ENCODE data around the gene FIBIN. TPM values are rescaled to one million over a fixed set of nuclear protein-coding genes. Genes with fewer than 3 reads are reported as not detected.

FIBIN gene
- total RNA-seq, 1 donor from 2014 or later: not detected

GRCh38 chr11:27025957-27026733 lies 32.2 kb downstream of the FIBIN start:
- TF ChIP-seq CTCF (IDR thresholded peaks at IDR 0.05; ENCODE audit: unreplicated experiment): no peak
- H3K9me3 Mint-ChIP-seq (ENCODE audit: unreplicated experiment): no peaks in the 10 kb centered on the region
- no peaks in the 10 kb centered on the region for H3K27me3 Mint-ChIP-seq (ENCODE audit: unreplicated experiment)
- H3K4me3 Mint-ChIP-seq (ENCODE audit: unreplicated experiment): no peak overlapping the region
- no peak overlapping the region for H3K27ac Mint-ChIP-seq (ENCODE audit: unreplicated experiment)
- no peaks in the 10 kb centered on the region for H3K4me1 Mint-ChIP-seq (ENCODE audit: unreplicated experiment)
- no peaks in the 10 kb centered on the region for H3K36me3 Mint-ChIP-seq (ENCODE audit: low read depth, unreplicated experiment)
- no peak for DNase-seq (ENCODE audit: low spot score)

GRCh38 chr11:27028561-27028965 lies 34.7 kb downstream of the FIBIN start:
- H3K36me3 Mint-ChIP-seq (ENCODE audit: low read depth, unreplicated experiment): no peaks in the 10 kb centered on the region
- DNase-seq (ENCODE audit: low spot score): no peak
- no peaks in the 10 kb centered on the region for H3K4me1 Mint-ChIP-seq (ENCODE audit: unreplicated experiment)
- peaks cover 3% of the 10 kb centered on the region for H3K27me3 Mint-ChIP-seq (ENCODE audit: unreplicated experiment)
- H3K4me3 Mint-ChIP-seq (ENCODE audit: unreplicated experiment): no peak overlapping the region
- H3K9me3 Mint-ChIP-seq (ENCODE audit: unreplicated experiment): no peaks in the 10 kb centered on the region
- no peak overlapping the region for H3K27ac Mint-ChIP-seq (ENCODE audit: unreplicated experiment)
- no peak for TF ChIP-seq CTCF (IDR thresholded peaks at IDR 0.05; ENCODE audit: unreplicated experiment)

GRCh38 chr11:27029966-27030365 lies 36.1 kb downstream of the FIBIN start:
- Mint-ChIP-seq H3K36me3 (ENCODE audit: low read depth, unreplicated experiment) (no peaks in the 10 kb centered on the region), H3K4me3 (ENCODE audit: unreplicated experiment) (no peak overlapping the region), H3K4me1 (ENCODE audit: unreplicated experiment) (no peaks in the 10 kb centered on the region), H3K9me3 (ENCODE audit: unreplicated experiment) (no peaks in the 10 kb centered on the region), H3K27ac (ENCODE audit: unreplicated experiment) (no peak overlapping the region), H3K27me3 (ENCODE audit: unreplicated experiment) (peaks cover 4% of the 10 kb centered on the region)
- no peak for TF ChIP-seq CTCF (IDR thresholded peaks at IDR 0.05; ENCODE audit: unreplicated experiment)
- DNase-seq (ENCODE audit: low spot score): no peak

- no peaks in the 10 kb centered on the region for H3K4me1 Mint-ChIP-seq (ENCODE audit: unreplicated experiment)
- no peak for DNase-seq (ENCODE audit: low spot score)
- no peak overlapping the region for H3K27ac Mint-ChIP-seq (ENCODE audit: unreplicated experiment)
- no peaks in the 10 kb centered on the region for H3K9me3 Mint-ChIP-seq (ENCODE audit: unreplicated experiment)
- no peak for TF ChIP-seq CTCF (IDR thresholded peaks at IDR 0.05; ENCODE audit: unreplicated experiment)
- peaks cover 4% of the 10 kb centered on the region for H3K27me3 Mint-ChIP-seq (ENCODE audit: unreplicated experiment)
- H3K36me3 Mint-ChIP-seq (ENCODE audit: low read depth, unreplicated experiment): no peaks in the 10 kb centered on the region
- H3K4me3 Mint-ChIP-seq (ENCODE audit: unreplicated experiment): no peak overlapping the region
Observed at GRCh38 chr11:27031754-27032153, 37.8 kb downstream of the FIBIN start.

- Mint-ChIP-seq H3K4me1 (ENCODE audit: unreplicated experiment) (no peaks in the 10 kb centered on the region), H3K27ac (ENCODE audit: unreplicated experiment) (no peak overlapping the region), H3K27me3 (ENCODE audit: unreplicated experiment) (peaks cover 2% of the 10 kb centered on the region), H3K9me3 (ENCODE audit: unreplicated experiment) (no peaks in the 10 kb centered on the region), H3K4me3 (ENCODE audit: unreplicated experiment) (no peak overlapping the region), H3K36me3 (ENCODE audit: low read depth, unreplicated experiment) (no peaks in the 10 kb centered on the region)
- no peak for DNase-seq (ENCODE audit: low spot score)
- TF ChIP-seq CTCF (IDR thresholded peaks at IDR 0.05; ENCODE audit: unreplicated experiment): no peak
Observed at GRCh38 chr11:27039873-27040272, 46.0 kb downstream of the FIBIN start.

Data from endothelial cell (in vitro differentiated cells).